ENCODE data around the gene ARHGAP26. TPM values are rescaled to one million over a fixed set of nuclear protein-coding genes. Genes with fewer than 3 reads are reported as not detected.

ARHGAP26 gene
- total and polyA plus RNA-seq, 2 donors (not counting 3 experiments of a cell fraction or from before 2014, with no cell fraction given), result 3.1 to 16.2 TPM

- ChIA-PET CTCF (interaction anchor here (1.3 to 15.2 kb wide), 4 partner anchors 12 to 154 kb away, joined by 3 to 1173 read pairs (median 28); no protein-coding TSS in a partner anchor), POLR2A (no interaction called here)
- H3K9ac ChIP-seq (replicated peaks; ENCODE audit: extremely low read depth, insufficient read depth, low read length), result no peak overlapping the region
- BruUV-seq (replicated peaks), result no TSS peak
- H4K20me1 ChIP-seq (replicated peaks; ENCODE audit: control insufficient read depth, extremely low read depth, insufficient read depth, low read length), result no peaks in the 10 kb centered on the region
- no peak for DNase-seq (ENCODE audit: low read depth, low spot score)
- no peak overlapping the region for H2AFZ ChIP-seq (ENCODE audit: low read depth, low read length)
- H3K4me2 ChIP-seq (ENCODE audit: insufficient read depth, low read length), result no peak overlapping the region
- no peaks in the 10 kb centered on the region for H3K9me1 ChIP-seq (replicated peaks; ENCODE audit: control insufficient read depth, extremely low read depth, insufficient read depth, low read length)
- dilution Hi-C loops (cut with MboI; ENCODE audit: extremely low pct_ligation_motif_present, low sequenced_read_pairs), result loop anchor here (25.0 kb wide), 1 partner anchor 162 kb away; no protein-coding TSS in a partner anchor
- FAIRE-seq, result no peak
- H3K79me2 ChIP-seq (ENCODE audit: control insufficient read depth, insufficient read depth, low read length), result no peaks in the 10 kb centered on the region
- H3K4me3 ChIP-seq (replicated peaks in 1 of 3; ENCODE audit: insufficient read depth in 1 of 3, low read depth in 1 of 3, low read length in 3 of 3), result no peak overlapping the region
- H3K9me3 ChIP-seq (replicated peaks; ENCODE audit: control insufficient read depth, insufficient read depth, low read length), result no peaks in the 10 kb centered on the region
- H3K27ac ChIP-seq (ENCODE audit: insufficient read depth, low read depth, low read length), result no peak overlapping the region
- H3K27me3 ChIP-seq (ENCODE audit: control insufficient read depth in 2 of 2, insufficient read depth in 2 of 2, low read length in 2 of 2), result peaks cover 0 to 9% of the 10 kb centered on the region in 2 experiments
- TF ChIP-seq CTCF (IDR thresholded peaks at IDR 0.05; ENCODE audit: extremely low read depth in 1 of 2, insufficient read depth in 1 of 2, low read depth in 1 of 2, low read length in 2 of 2), result no peak
- TF ChIP-seq POLR2AphosphoS5 (IDR thresholded peaks at IDR 0.05; ENCODE audit: insufficient read depth, low read depth, low read length), result no peak
- TF ChIP-seq MYC (IDR thresholded peaks at IDR 0.05; ENCODE audit: low read depth, low read length), result no peak
- no peak for TF ChIP-seq EZH2 (IDR thresholded peaks at IDR 0.05; ENCODE audit: borderline replicate concordance, low read depth, low read length, severe bottlenecking)
- TF ChIP-seq FOS (IDR thresholded peaks at IDR 0.05; ENCODE audit: borderline replicate concordance, insufficient read depth, low read length), result no peak
- TF ChIP-seq JUN (IDR thresholded peaks at IDR 0.05; ENCODE audit: borderline replicate concordance, insufficient read depth, insufficient read length, low read depth), result no peak
- no peak for TF ChIP-seq MAX (IDR thresholded peaks at IDR 0.05; ENCODE audit: insufficient read depth, insufficient read length)
- no peak for TF ChIP-seq POLR2A (IDR thresholded peaks at IDR 0.05; ENCODE audit: low read depth, low read length)
- TF ChIP-seq GATA2 (IDR thresholded peaks at IDR 0.05; ENCODE audit: insufficient read depth, insufficient read length, low read depth, low read length), result no peak
- intact Hi-C loops (cut with micrococcal nuclease), result no loop called here
- peaks cover 3% of the 10 kb centered on the region for H3K4me1 ChIP-seq (ENCODE audit: control insufficient read depth, extremely low read depth, insufficient read depth, low read length)
- no peaks in the 10 kb centered on the region for H3K36me3 ChIP-seq (ENCODE audit: control insufficient read depth in 2 of 2, extremely low read depth in 1 of 2, insufficient read depth in 2 of 2, low read length in 2 of 2)
These were observed 45.4 kb upstream of the ARHGAP26 start for GRCh38 chr5:142724821-142725220.
